ENCODE data around the gene ACTL10.
"Not testable (repeated sequence)": the region's sequence is repeated elsewhere in the genome, so short reads cannot be mapped to it uniquely, and the experiment has no call there.

The ACTL10 gene

DNA sequence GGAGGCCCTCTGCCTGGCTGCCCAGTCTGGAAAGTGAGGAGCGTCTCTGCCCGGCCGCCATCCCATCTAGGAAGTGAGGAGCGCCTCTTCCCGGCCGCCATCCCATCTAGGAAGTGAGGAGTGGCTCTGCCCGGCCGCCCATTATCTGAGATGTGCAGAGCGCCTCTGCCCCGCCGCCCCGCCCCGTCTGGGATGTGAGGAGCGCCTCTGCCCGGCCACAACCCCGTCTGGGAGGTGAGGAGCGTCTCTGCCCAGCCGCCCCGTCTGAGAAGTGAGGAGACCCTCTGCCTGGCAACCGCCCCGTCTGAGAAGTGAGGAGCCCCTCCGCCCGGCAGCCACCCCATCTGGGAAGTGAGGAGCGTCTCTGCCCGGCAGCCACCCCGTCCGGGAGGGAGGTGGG is 32.2 kb downstream of the ACTL10 start:
- DNase-seq = not testable (repeated sequence)

DNA sequence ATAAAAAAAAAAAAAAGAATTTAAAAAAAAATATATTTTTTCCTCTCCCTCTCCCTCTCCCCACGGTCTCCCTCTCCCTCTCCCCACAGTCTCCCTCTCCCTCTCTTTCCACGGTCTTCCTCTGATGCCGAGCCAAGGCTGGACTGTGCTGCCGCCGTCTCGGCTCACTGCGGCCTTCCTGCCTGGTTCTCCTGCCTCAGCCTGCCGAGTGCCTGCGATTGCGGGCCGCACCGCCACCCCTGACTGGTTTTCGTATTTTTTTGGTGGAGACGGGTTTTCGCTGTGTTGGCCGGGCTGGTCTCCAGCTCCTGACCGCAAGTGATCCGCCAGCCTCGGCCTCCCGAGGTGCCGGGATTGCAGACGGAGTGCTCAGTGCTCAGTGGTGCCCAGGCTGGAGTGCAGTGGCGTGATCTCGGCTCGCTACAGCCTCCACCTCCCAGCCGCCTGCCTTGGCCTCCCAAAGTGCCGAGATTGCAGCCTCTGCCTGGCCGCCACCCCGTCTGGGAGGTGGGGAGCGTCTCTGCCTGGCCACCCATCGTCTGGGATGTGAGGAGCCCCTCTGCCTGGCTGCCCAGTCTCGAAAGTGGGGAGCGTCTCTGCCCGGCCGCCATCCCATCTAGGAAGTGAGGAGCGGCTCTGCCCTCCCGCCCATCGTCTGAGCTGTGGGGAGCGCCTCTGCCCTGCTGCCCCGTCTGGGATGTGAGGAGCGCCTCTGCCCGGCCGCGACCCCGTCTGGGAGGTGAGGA is 34.1 kb downstream of the ACTL10 start:
- not testable (repeated sequence) for DNase-seq

GRCh38 chr20:33701629-33702450 is 35.1 kb downstream of the ACTL10 start:
- no peak for DNase-seq

DNA sequence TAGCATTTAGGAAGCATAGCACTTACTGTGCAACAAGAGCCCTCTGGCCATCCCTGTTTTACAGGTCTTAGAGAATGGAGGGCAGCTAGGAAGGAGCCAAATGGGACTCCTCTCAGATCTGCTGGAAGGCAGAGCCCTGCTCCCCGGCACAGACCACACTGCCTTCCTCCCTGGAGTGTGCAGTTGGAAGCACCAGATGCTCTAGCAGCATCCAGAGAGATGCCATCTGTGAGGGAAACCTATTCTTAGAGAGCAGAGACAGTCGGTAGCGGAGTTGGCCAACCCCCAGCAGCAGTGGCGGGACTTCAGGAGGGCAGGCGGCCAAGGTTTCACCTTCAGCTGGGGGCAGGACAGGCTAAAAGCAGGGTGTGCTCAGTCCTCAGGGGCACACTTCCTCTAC is 36.1 kb downstream of the ACTL10 start:
- no peak for DNase-seq

GRCh38 chr20:33703498-33704137 is 36.9 kb downstream of the ACTL10 start:
- DNase-seq = no peak

DNA sequence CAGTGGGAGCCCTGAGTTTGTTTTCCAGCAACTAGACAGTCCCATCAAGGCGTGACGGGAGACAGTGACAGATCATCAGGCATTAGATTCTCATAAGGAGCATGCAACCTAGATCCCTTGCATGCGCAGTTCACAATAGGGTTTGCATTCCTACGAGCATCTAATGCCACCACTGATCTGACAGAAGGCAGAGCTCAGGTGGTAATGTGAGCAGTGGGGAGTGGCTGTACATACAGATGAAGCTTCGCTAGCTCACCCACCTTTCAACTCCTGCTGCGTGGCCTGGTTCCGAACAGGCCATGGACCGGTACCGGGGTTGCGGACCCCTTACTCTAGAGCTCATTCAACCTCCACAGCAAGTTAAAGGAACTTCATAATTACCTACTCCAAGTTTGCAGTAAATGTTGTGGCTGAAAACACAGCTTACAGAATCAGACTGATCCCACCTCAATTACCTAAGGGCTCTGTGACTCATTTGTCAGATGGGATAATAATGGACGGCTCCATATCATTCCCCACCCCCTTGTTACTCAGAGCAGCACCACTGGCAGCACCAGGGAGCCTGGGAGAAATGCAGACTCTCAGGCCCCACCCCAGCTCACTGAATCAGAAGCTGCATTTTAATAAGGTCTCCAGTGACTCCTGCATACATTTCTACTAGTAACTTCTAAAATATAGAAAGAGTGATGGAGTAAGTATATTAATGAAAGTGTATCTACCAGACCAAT is 37.6 kb downstream of the ACTL10 start:
- DNase-seq = no peak

GRCh38 chr20:33707668-33708067 is 40.9 kb downstream of the ACTL10 start:
- no peak for DNase-seq

DNA sequence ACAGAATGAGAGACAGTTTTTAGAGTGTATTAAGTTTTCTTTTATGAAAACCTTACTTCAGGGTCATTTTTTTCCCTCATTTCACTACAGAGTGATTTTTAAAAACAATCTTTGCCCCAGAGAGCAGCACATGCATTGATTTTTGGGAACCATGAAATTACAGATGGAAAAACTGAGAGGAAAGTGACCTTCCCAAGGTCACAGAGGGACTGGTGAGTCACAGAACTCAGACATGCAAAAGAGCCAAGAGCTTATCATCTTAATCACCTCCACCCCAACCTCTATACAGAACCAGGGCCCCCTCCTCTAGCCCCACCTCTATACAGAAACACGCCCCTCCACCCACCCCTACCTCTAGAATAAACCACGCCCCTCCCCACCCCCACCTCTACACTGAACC is 42.7 kb downstream of the ACTL10 start:
- no peak for DNase-seq

DNA sequence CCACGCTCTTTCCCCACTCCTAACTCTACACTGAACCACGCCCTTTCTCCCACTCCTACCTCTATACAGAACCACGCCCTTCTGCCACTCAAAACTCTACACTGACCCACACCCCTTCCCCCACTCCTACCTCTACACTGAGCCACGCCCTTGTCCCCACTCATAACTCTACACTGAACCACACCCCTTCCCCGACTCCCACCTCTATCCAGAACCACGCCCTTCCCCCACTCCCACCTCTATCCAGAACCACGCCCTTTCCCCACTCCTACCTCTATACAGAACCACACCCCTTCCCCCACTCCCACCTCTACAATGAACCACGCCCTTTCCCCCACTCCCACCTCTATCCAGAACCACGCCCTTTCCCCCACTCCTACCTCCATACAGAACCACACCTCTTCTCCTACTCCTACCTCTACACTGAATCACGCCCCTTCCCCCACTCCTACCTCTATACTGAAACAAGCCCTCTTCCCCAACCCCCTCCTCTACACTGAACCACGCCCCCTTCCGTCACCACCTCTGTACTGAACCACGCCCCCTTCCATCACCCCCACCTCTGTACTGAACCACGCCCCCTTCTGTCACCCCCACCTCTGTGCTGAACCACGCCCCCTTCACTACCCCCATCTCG is 43.3 kb downstream of the ACTL10 start:
- no peak for DNase-seq

- no peak for DNase-seq
Measured at GRCh38 chr20:33710681-33711445, 44.1 kb downstream of the ACTL10 start.

GRCh38 chr20:33711446-33711738 is 44.6 kb downstream of the ACTL10 start:
- DNase-seq = no peak

- DNase-seq = no peak
Measured at GRCh38 chr20:33713865-33714367, 47.2 kb downstream of the ACTL10 start.

DNA sequence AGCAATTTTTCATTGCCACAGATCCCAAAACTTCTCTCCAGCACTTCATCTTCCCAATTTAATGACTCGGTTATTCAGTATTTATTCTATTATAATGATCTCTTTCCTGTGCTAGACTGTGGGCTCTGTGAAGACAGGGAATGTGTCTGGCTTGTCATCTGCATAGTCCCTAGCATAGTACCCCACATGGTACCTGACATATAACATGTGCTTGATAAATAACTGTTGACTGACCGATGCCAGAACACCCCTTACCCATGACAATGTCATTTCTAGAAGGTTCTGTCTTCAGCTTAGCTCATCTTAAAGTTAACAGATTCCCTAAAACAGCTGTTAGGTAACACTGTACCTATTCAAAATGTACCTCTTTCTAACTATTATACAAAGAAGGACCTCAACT is 49.8 kb downstream of the ACTL10 start:
- DNase-seq = no peak

All from activated gamma-delta T cell treated with Interleukin-2 at 50 U/mL for 16 hours (primary cell).